Astrocyte (in vitro differentiated cells and primary cell): Measurements from ENCODE around the gene SYCP2. TPM values are rescaled to one million over a fixed set of nuclear protein-coding genes. Genes with fewer than 3 reads are reported as not detected.

Experiments used
- DNase-seq: peaks from one replicate; pipeline ENCODE4 v3.0.0-alpha.2; 2010; ENCODE audit warnings: low read depth
- FAIRE-seq: peaks from 2 replicates; lab custom pipeline; 2011; peaks lifted over from hg19 to GRCh38; lab: Jason Lieb, UNC
- H2AFZ ChIP-seq: 2 replicates; pipeline ENCODE4 v1.6.0; 2012; ENCODE audit warnings: low read depth, low read length, inconsistent platforms
- H3K27ac ChIP-seq: 2 replicates; pipeline ENCODE4 v1.5.1; 2011; ENCODE audit warnings: low read depth, low read length, inconsistent platforms
- H3K27me3 ChIP-seq: 2 replicates; pipeline ENCODE4 v1.6.0; 2011; ENCODE audit warnings: low read length, inconsistent platforms; ENCODE audit not compliant: insufficient read depth
- H3K36me3 ChIP-seq: 2 replicates; pipeline ENCODE4 v1.5.1; 2011; ENCODE audit warnings: low read length, inconsistent platforms; ENCODE audit not compliant: insufficient read depth
- H3K4me1 ChIP-seq: 2 replicates; pipeline ENCODE4 v1.5.1; 2011; ENCODE audit warnings: low read length, inconsistent platforms; ENCODE audit not compliant: insufficient read depth
- H3K4me2 ChIP-seq: 2 replicates; pipeline ENCODE4 v1.6.0; 2012; ENCODE audit warnings: low read length, inconsistent platforms
- H3K4me3 ChIP-seq: 2 replicates; pipeline ENCODE4 v1.5.1; 2011; ENCODE audit warnings: low read depth, mild to moderate bottlenecking, low read length, inconsistent platforms; ENCODE audit not compliant: insufficient read depth
- H3K79me2 ChIP-seq: 2 replicates; pipeline ENCODE4 v1.6.0; 2012; ENCODE audit warnings: mild to moderate bottlenecking, low read length, inconsistent platforms; ENCODE audit not compliant: insufficient read depth
- H3K9ac ChIP-seq: 2 replicates; pipeline ENCODE4 v1.6.0; 2012; ENCODE audit warnings: mild to moderate bottlenecking, low read length, inconsistent platforms
- H3K9me3 ChIP-seq: 2 replicates; pipeline ENCODE4 v1.5.1; 2012; ENCODE audit warnings: low read depth, mild to moderate bottlenecking, low read length, inconsistent platforms; ENCODE audit not compliant: insufficient read depth
- H4K20me1 ChIP-seq: 2 replicates; pipeline ENCODE4 v1.6.0; 2012; ENCODE audit warnings: low read length, inconsistent platforms; ENCODE audit not compliant: insufficient read depth
- H3K27ac Mint-ChIP-seq: one replicate; pipeline ENCODE4 v1.8.0; 2021; ENCODE audit warnings: mild to moderate bottlenecking, mixed read lengths; ENCODE audit not compliant: unreplicated experiment
- H3K27me3 Mint-ChIP-seq: one replicate; pipeline ENCODE4 v1.8.0; 2021; ENCODE audit warnings: low read depth, mixed read lengths; ENCODE audit not compliant: unreplicated experiment
- H3K36me3 Mint-ChIP-seq: one replicate; pipeline ENCODE4 v1.8.0; 2021; ENCODE audit warnings: low read depth, mixed read lengths; ENCODE audit not compliant: unreplicated experiment
- H3K4me1 Mint-ChIP-seq: one replicate; pipeline ENCODE4 v1.8.0; 2021; ENCODE audit warnings: low read depth, mixed read lengths; ENCODE audit not compliant: unreplicated experiment
- H3K4me3 Mint-ChIP-seq: one replicate; pipeline ENCODE4 v1.8.0; 2021; ENCODE audit warnings: mild to moderate bottlenecking, moderate library complexity, mixed read lengths; ENCODE audit not compliant: unreplicated experiment
- H3K9me3 Mint-ChIP-seq: one replicate; pipeline ENCODE4 v1.8.0; 2021; ENCODE audit warnings: mild to moderate bottlenecking, mixed read lengths; ENCODE audit not compliant: unreplicated experiment
- CTCF ChIP-seq: IDR thresholded peaks from 2 replicates; pipeline ENCODE4 v1.5.1; 2011; ENCODE audit warnings: low read depth, mild to moderate bottlenecking, inconsistent platforms, low read length, moderate library complexity; ENCODE audit not compliant: insufficient read depth
- EZH2 ChIP-seq: IDR thresholded peaks from 2 replicates; pipeline ENCODE4 v1.6.1; 2012; ENCODE audit warnings: mild to moderate bottlenecking, low read length, inconsistent platforms; ENCODE audit not compliant: insufficient read depth
- total RNA-seq: library from RNA; stranded (reverse); gene quantifications from 2 replicates; pipeline ENCODE4 v1.2.1, GENCODE V29; 2021

Gene SYCP2
- total RNA-seq, 1 donor from 2014 or later: 0.27 TPM

- Mint-ChIP-seq H3K4me1 (peaks cover 3% of the 10 kb centered on the region), H3K36me3 (no peaks in the 10 kb centered on the region)
- no peak for DNase-seq
Observed at GRCh38 chr20:59825944-59826759, 107.3 kb downstream of the SYCP2 start.

GRCh38 chr20:59825563-59825920 lies 107.9 kb downstream of the SYCP2 start:
- no peak overlapping the region for H3K9ac ChIP-seq
- Mint-ChIP-seq H3K4me1 (no peaks in the 10 kb centered on the region), H3K27me3 (peaks cover 51% of the 10 kb centered on the region), H3K4me3 (no peak overlapping the region), H3K9me3 (peaks cover 5% of the 10 kb centered on the region), H3K27ac (no peak overlapping the region), H3K36me3 (no peaks in the 10 kb centered on the region)
- H3K27ac ChIP-seq: no peak overlapping the region
- H3K4me2 ChIP-seq: no peak overlapping the region
- H2AFZ ChIP-seq: no peak overlapping the region
- H3K27me3 ChIP-seq: peaks cover 2% of the 10 kb centered on the region
- peaks cover 2% of the 10 kb centered on the region for H3K9me3 ChIP-seq
- TF ChIP-seq CTCF: no peak
- TF ChIP-seq EZH2: no peak
- FAIRE-seq: no peak
- no peaks in the 10 kb centered on the region for H3K36me3 ChIP-seq
- H4K20me1 ChIP-seq: no peaks in the 10 kb centered on the region
- H3K4me3 ChIP-seq: no peak overlapping the region
- no peak for DNase-seq
- no peaks in the 10 kb centered on the region for H3K79me2 ChIP-seq
- no peaks in the 10 kb centered on the region for H3K4me1 ChIP-seq

More at GRCh38 chr20:59825944-59826759, 107.3 kb downstream of the SYCP2 start:
- Histone ChIP-seq H3K27me3 (peaks cover 2% of the 10 kb centered on the region), H3K27ac (no peak overlapping the region), H3K4me2 (no peak overlapping the region), H3K4me1 (no peaks in the 10 kb centered on the region), H3K36me3 (no peaks in the 10 kb centered on the region), H2AFZ (no peak overlapping the region), H3K79me2 (no peaks in the 10 kb centered on the region), H3K9me3 (no peaks in the 10 kb centered on the region), H3K9ac (no peak overlapping the region), H4K20me1 (no peaks in the 10 kb centered on the region), H3K4me3 (no peak overlapping the region)
- Mint-ChIP-seq H3K27ac (no peak overlapping the region), H3K27me3 (peaks cover 51% of the 10 kb centered on the region), H3K9me3 (peaks cover 3% of the 10 kb centered on the region), H3K4me3 (no peak overlapping the region)
- FAIRE-seq: no peak
- no peak for TF ChIP-seq CTCF
- no peak for TF ChIP-seq EZH2
